GM12874 (cell line): Measurements from ENCODE around the gene RILPL1.

Source experiments
- TF ChIP-seq, protein P1 (sequence below): IDR thresholded peaks from 2 replicates; pipeline ENCODE4 v1.5.1; 2011; ENCODE audit warnings: low read depth, mild to moderate bottlenecking, control low read depth, low read length, moderate library complexity; ENCODE audit not compliant: insufficient read depth

RILPL1 gene

GRCh38 chr12:123523518-123523917, 10.0 kb downstream of the RILPL1 start:
- TF ChIP-seq, protein P1, sequence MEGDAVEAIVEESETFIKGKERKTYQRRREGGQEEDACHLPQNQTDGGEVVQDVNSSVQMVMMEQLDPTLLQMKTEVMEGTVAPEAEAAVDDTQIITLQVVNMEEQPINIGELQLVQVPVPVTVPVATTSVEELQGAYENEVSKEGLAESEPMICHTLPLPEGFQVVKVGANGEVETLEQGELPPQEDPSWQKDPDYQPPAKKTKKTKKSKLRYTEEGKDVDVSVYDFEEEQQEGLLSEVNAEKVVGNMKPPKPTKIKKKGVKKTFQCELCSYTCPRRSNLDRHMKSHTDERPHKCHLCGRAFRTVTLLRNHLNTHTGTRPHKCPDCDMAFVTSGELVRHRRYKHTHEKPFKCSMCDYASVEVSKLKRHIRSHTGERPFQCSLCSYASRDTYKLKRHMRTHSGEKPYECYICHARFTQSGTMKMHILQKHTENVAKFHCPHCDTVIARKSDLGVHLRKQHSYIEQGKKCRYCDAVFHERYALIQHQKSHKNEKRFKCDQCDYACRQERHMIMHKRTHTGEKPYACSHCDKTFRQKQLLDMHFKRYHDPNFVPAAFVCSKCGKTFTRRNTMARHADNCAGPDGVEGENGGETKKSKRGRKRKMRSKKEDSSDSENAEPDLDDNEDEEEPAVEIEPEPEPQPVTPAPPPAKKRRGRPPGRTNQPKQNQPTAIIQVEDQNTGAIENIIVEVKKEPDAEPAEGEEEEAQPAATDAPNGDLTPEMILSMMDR = no peak

GRCh38 chr12:123522164-123522563, 11.4 kb downstream of the RILPL1 start:
- TF ChIP-seq, protein P1 = no peak

DNA sequence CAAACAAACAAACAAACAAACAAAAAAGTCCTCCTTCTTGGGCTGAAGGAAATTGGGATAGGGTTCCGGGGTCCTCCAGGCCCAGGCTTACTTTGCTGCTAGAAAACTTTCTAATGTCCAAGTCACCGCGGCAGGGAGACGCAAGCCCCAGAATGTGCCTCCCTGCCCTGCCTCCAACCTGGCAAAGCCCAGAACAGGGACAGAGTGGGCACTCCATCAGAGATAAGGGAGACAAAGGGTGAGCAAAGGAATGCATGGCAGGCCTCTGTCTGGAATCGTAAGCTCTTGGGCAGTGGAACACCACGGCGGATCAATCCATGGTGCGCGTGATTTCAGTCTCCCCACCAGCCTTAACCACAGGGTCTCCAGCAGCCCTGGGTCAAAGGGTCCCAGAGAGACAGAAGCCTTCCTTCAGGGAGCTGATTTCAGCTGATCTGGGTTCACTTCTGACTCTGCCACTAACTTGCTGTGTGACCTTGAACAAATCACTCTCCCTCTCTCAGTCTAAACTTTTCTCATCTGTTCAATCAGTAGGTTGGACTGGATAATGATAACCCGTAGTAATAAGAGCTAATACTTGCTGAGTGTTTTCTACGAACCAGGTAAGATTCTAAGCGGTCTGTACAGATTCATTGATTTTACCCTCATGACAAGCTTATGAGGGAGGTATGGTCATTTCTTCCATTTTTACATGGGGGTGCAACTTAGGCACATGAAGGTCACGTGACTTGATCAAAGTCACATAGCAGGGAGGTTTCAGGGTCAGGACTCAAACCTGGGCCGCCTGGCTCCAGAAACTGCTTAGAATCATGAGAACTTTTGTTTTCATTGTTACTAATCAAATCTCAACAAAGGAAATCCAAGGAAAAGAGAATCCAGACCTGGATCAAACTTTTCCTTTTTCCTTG, 12.7 kb downstream of the RILPL1 start:
- TF ChIP-seq, protein P1 = no peak

- TF ChIP-seq, protein P1 = no peak
These were observed 14.1 kb downstream of the RILPL1 start for GRCh38 chr12:123519141-123520001.

- TF ChIP-seq, protein P1 = no peak
These were observed 17.2 kb downstream of the RILPL1 start for GRCh38 chr12:123516216-123516780.

GRCh38 chr12:123513805-123514204, 19.7 kb downstream of the RILPL1 start:
- TF ChIP-seq, protein P1 = no peak
